ENCODE measurements around the gene AEBP2. TPM values are rescaled to one million over a fixed set of nuclear protein-coding genes. Genes with fewer than 3 reads are reported as not detected.

Gene AEBP2
- total RNA-seq, 1 donor from 2014 or later: 11.9 TPM

- TF ChIP-seq CTCF (IDR thresholded peaks at IDR 0.05; ENCODE audit: insufficient read depth, low read length, poor library complexity, severe bottlenecking): no peak
- H3K27me3 ChIP-seq (ENCODE audit: control insufficient read depth, insufficient read depth, low read length): no peaks in the 10 kb centered on the region
- H3K4me3 ChIP-seq (ENCODE audit: low read depth, low read length): no peak overlapping the region
Measured at GRCh38 chr12:19456176-19456575, 16.9 kb downstream of the AEBP2 start.

GRCh38 chr12:19457561-19457960, 18.3 kb downstream of the AEBP2 start:
- TF ChIP-seq CTCF (IDR thresholded peaks at IDR 0.05; ENCODE audit: insufficient read depth, low read length, poor library complexity, severe bottlenecking): no peak
- Histone ChIP-seq H3K36me3 (ENCODE audit: control insufficient read depth, insufficient read depth, low read length) (no peaks in the 10 kb centered on the region), H3K4me3 (ENCODE audit: low read depth, low read length) (no peak overlapping the region), H3K27me3 (ENCODE audit: control insufficient read depth, insufficient read depth, low read length) (no peaks in the 10 kb centered on the region)
- DNase-seq (ENCODE audit: low read depth): no peak

More at GRCh38 chr12:19456176-19456575, 16.9 kb downstream of the AEBP2 start:
- DNase-seq (ENCODE audit: low read depth): no peak
- H3K36me3 ChIP-seq (ENCODE audit: control insufficient read depth, insufficient read depth, low read length): no peaks in the 10 kb centered on the region

GRCh38 chr12:19458733-19459132, 19.4 kb downstream of the AEBP2 start:
- H3K4me3 ChIP-seq (ENCODE audit: low read depth, low read length): no peak overlapping the region
- TF ChIP-seq CTCF (IDR thresholded peaks at IDR 0.05; ENCODE audit: insufficient read depth, low read length, poor library complexity, severe bottlenecking): no peak

GRCh38 chr12:19461999-19462398, 22.7 kb downstream of the AEBP2 start:
- Histone ChIP-seq H3K36me3 (ENCODE audit: control insufficient read depth, insufficient read depth, low read length) (no peaks in the 10 kb centered on the region), H3K27me3 (ENCODE audit: control insufficient read depth, insufficient read depth, low read length) (no peaks in the 10 kb centered on the region), H3K4me3 (ENCODE audit: low read depth, low read length) (no peak overlapping the region)
- DNase-seq (ENCODE audit: low read depth): no peak
- no peak for TF ChIP-seq CTCF (IDR thresholded peaks at IDR 0.05; ENCODE audit: insufficient read depth, low read length, poor library complexity, severe bottlenecking)

More at GRCh38 chr12:19458733-19459132, 19.4 kb downstream of the AEBP2 start:
- no peaks in the 10 kb centered on the region for H3K27me3 ChIP-seq (ENCODE audit: control insufficient read depth, insufficient read depth, low read length)
- no peak for DNase-seq (ENCODE audit: low read depth)
- H3K36me3 ChIP-seq (ENCODE audit: control insufficient read depth, insufficient read depth, low read length): no peaks in the 10 kb centered on the region

- no peaks in the 10 kb centered on the region for H3K36me3 ChIP-seq (ENCODE audit: control insufficient read depth, insufficient read depth, low read length)
- H3K4me3 ChIP-seq (ENCODE audit: low read depth, low read length): no peak overlapping the region
- no peak for DNase-seq (ENCODE audit: low read depth)
- TF ChIP-seq CTCF (IDR thresholded peaks at IDR 0.05; ENCODE audit: insufficient read depth, low read length, poor library complexity, severe bottlenecking): no peak
- H3K27me3 ChIP-seq (ENCODE audit: control insufficient read depth, insufficient read depth, low read length): no peaks in the 10 kb centered on the region
Measured at GRCh38 chr12:19462406-19462805, 23.1 kb downstream of the AEBP2 start.

- Histone ChIP-seq H3K36me3 (ENCODE audit: control insufficient read depth, insufficient read depth, low read length) (no peaks in the 10 kb centered on the region), H3K27me3 (ENCODE audit: control insufficient read depth, insufficient read depth, low read length) (no peaks in the 10 kb centered on the region), H3K4me3 (ENCODE audit: low read depth, low read length) (no peak overlapping the region)
- no peak for TF ChIP-seq CTCF (IDR thresholded peaks at IDR 0.05; ENCODE audit: insufficient read depth, low read length, poor library complexity, severe bottlenecking)
- DNase-seq (ENCODE audit: low read depth): no peak
Measured at GRCh38 chr12:19464192-19464580, 24.9 kb downstream of the AEBP2 start.

Measured in kidney epithelial cell (primary cell).